K562 (cell line): ENCODE results near the gene GVQW3. TPM values are rescaled to one million over a fixed set of nuclear protein-coding genes. Genes with fewer than 3 reads are reported as not detected.

Experiments used
- CCNT2 ChIP-seq: IDR thresholded peaks from 2 replicates; pipeline ENCODE4 v1.6.1; 2011; ENCODE audit warnings: borderline replicate concordance, low read depth, mild to moderate bottlenecking, moderate library complexity, mixed read lengths, low read length; ENCODE audit not compliant: insufficient read length; ENCODE audit errors: extremely low read depth
- EHMT2 ChIP-seq: fragments of 450-650 bp; IDR thresholded peaks from 2 replicates; pipeline ENCODE4 v1.6.1; 2018; ENCODE audit warnings: antibody characterized with exemption
- FIP1L1 ChIP-seq: fragments of 200-400 bp; formaldehyde crosslinking; IDR thresholded peaks from 2 replicates; pipeline ENCODE4 v1.6.1; 2018; ENCODE audit warnings: mild to moderate bottlenecking, low read depth, low read length; ENCODE audit not compliant: poor library complexity, severe bottlenecking
- MEF2D ChIP-seq: conservative IDR thresholded peaks from 2 replicates; pipeline ENCODE4 v1.6.1; 2016; ENCODE audit warnings: low read depth, missing genetic modification characterization, missing compliant biosample characterization
- MYC ChIP-seq, 2 experiments: fragments of 250-450 bp in 1 of 2; sonication (Bioruptor Pico) in 1 of 2; IDR thresholded peaks; 2 replicates each; pipeline versions ENCODE4 v1.5.1 to v1.6.1; 2012 to 2021; ENCODE audit warnings: low read depth in 2 of 2, borderline replicate concordance in 1 of 2, improper control_type of control experiment in 1 of 2, low read length in 1 of 2, mild to moderate bottlenecking in 1 of 2, moderate library complexity in 1 of 2
- NONO ChIP-seq, 2 experiments: fragments of 200-400 bp in 1 of 2; fragments of 450-650 bp in 1 of 2; formaldehyde crosslinking in 1 of 2; IDR thresholded peaks; 2 replicates each; pipeline ENCODE4 v1.6.1; 2017; ENCODE audit warnings: low read depth in 2 of 2, mild to moderate bottlenecking in 2 of 2, moderate library complexity in 2 of 2, low read length in 1 of 2
- NR3C1 ChIP-seq: sonication (generic); formaldehyde crosslinking; IDR thresholded peaks from 2 replicates; pipeline ENCODE4 v1.8.1; 2022; ENCODE audit warnings: missing genetic modification reagents
- STAT5A ChIP-seq: IDR thresholded peaks from 2 replicates; pipeline ENCODE4 v1.6.1; 2012; ENCODE audit warnings: low read length, inconsistent platforms, borderline replicate concordance
- THRAP3 ChIP-seq: fragments of 450-650 bp; IDR thresholded peaks from 2 replicates; pipeline ENCODE4 v1.6.1; 2016; ENCODE audit warnings: mild to moderate bottlenecking, inconsistent platforms, borderline replicate concordance
- ZNF316 ChIP-seq: fragments of 450-650 bp; IDR thresholded peaks from 2 replicates; pipeline ENCODE4 v1.6.1; 2016
- polyA plus RNA-seq, 8 experiments: library from polyadenylated mRNA; depleted of rRNA in 4 of 8; stranded (reverse) in 5 of 8; unstranded in 3 of 8; fragments of >200 nt; fragmentation: Nextera tagmentation in 2 of 8; fragmentation: Illumina TruSeq in 1 of 8; extraction: Ambion mirVana in 2 of 8; extraction: Trizol in 1 of 8; gene quantifications; 2 replicates each; pipeline versions ENCODE4 v1.2.1 to v1.2.3, GENCODE V29; 2011 to 2014; ENCODE audit warnings: inconsistent platforms in 1 of 8, missing spikeins in 1 of 8
- total RNA-seq, 7 experiments: library from RNA; depleted of rRNA in 6 of 7; stranded (reverse); fragments of >200 nt in 6 of 7; fragmentation: Illumina TruSeq in 2 of 7; extraction: Trizol in 2 of 7; gene quantifications; 2 replicates each; pipeline versions ENCODE4 v1.2.1 to v1.2.3, GENCODE V29; 2011 to 2021; ENCODE audit warnings: low replicate concordance in 1 of 7
- TF ChIP-seq, protein P1 (sequence below): fragments of 450-650 bp; formaldehyde crosslinking; IDR thresholded peaks from 2 replicates; pipeline ENCODE4 v1.4.0; 2022; ENCODE audit warnings: missing genetic modification characterization
- TF ChIP-seq, protein P2 (sequence below), 3 experiments: fragments of 200-800 bp in 1 of 3; sonication (Bioruptor generic) in 1 of 3; sonication (generic) in 1 of 3; formaldehyde crosslinking in 1 of 3; IDR thresholded peaks; 2 replicates each; pipeline versions ENCODE4 v1.6.1 to v1.8.0; 2016 to 2022; ENCODE audit warnings: mild to moderate bottlenecking in 2 of 3, missing compliant biosample characterization in 2 of 3, missing genetic modification characterization in 2 of 3, missing genetic modification reagents in 1 of 3
- TF ChIP-seq, protein P3 (sequence below): sonication (generic); formaldehyde crosslinking; IDR thresholded peaks from 2 replicates; pipeline ENCODE4 v1.8.0; 2022; ENCODE audit warnings: mild to moderate bottlenecking, missing genetic modification reagents, borderline replicate concordance
- TF ChIP-seq, protein P4 (sequence below), 2 experiments: fragments of 450-650 bp; conservative IDR thresholded peaks; 2 replicates each; pipeline ENCODE4 v1.6.1; 2017; ENCODE audit warnings: mild to moderate bottlenecking in 2 of 2, moderate library complexity in 2 of 2
- TF ChIP-seq, protein P5 (sequence below): sonication (generic); formaldehyde crosslinking; IDR thresholded peaks from 2 replicates; pipeline ENCODE4 v1.5.0; 2020; ENCODE audit warnings: missing genetic modification reagents
- TF ChIP-seq, protein P6 (sequence below): fragments of 450-650 bp; IDR thresholded peaks from 2 replicates; pipeline ENCODE4 v1.6.1; 2017; ENCODE audit warnings: antibody characterized with exemption

The GVQW3 gene
- total and polyA plus RNA-seq, 9 of the 15 experiments (the other 6 are each of a cell fraction or from before 2014, with no cell fraction given), result 0.66 to 5.7 (median 2.1) TPM

DNA sequence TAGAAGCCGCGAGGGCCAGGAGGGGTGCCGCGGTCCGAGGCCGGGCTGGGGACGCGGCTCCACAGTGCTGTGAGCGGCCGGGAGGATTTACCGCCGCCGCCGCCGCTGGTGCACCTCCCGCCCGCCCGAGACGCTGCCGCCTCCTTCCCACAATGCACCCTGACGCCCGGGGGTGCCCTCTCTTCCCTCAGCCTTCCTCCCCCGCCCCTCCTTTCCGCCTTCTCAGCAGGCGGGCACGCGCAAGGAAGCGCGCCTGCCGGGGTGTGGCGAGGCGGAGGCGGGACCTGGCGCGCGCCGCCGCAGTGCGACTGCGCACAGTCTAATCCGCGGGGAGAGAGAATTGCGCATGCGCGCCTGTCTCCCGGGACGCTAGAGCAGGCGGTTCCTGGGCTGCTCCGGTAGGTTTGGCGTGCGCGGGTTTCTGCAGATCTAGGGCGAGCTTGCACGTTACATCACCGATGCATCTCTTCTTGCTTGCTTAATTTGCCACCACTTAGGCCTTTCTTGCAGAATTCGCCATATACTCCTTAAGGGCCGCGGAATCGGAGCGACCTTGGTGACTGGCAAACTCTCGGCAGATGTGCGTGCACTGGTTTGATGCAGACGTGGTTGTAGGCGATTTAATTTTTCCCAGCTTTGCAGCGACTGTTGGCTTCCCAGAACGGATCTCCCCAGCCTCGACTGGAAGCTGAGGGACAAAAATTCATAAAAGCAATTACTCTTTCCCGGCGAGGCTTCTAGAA lies at the start of gene GVQW3, which contains the start of gene THAP12 (continued):
- TF ChIP-seq FIP1L1 (peak; percentile 78), STAT5A (no peak), CCNT2 (peak; percentile 77), NR3C1 (CRISPR knock-in tag) (no peak), MEF2D (tag) (no peak), MYC (IDR thresholded peaks at IDR 0.05; ENCODE audit: low read depth, low read length) (peak; percentile 67), MYC (CRISPR knock-in tag; IDR thresholded peaks at IDR 0.05; ENCODE audit: borderline replicate concordance, low read depth) (no peak), EHMT2 (no peak), ZNF316 (no peak), THRAP3 (no peak), NONO (IDR thresholded peaks at IDR 0.05; ENCODE audit: low read depth in 2 of 2, low read length in 1 of 2) (peak in 1 of 2 experiments; percentile 70; a peak in 1 of 4 replicates)
- TF ChIP-seq, protein P1, sequence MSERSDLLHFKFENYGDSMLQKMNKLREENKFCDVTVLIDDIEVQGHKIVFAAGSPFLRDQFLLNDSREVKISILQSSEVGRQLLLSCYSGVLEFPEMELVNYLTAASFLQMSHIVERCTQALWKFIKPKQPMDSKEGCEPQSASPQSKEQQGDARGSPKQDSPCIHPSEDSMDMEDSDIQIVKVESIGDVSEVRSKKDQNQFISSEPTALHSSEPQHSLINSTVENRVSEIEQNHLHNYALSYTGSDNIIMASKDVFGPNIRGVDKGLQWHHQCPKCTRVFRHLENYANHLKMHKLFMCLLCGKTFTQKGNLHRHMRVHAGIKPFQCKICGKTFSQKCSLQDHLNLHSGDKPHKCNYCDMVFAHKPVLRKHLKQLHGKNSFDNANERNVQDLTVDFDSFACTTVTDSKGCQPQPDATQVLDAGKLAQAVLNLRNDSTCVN (CRISPR knock-in tag), result no peak; the same call in 1 of the 2 replicates
- TF ChIP-seq, protein P2, sequence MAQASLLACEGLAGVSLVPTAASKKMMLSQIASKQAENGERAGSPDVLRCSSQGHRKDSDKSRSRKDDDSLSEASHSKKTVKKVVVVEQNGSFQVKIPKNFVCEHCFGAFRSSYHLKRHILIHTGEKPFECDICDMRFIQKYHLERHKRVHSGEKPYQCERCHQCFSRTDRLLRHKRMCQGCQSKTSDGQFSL (CRISPR knock-in tag; IDR thresholded peaks at IDR 0.05), result 0 out of 2 replicates have a peak, but pooled peaks have one; percentile 19
- TF ChIP-seq, protein P2 (tag; IDR thresholded peaks at IDR 0.05), result no peak; a peak in 1 of 4 replicates
- TF ChIP-seq, protein P3, sequence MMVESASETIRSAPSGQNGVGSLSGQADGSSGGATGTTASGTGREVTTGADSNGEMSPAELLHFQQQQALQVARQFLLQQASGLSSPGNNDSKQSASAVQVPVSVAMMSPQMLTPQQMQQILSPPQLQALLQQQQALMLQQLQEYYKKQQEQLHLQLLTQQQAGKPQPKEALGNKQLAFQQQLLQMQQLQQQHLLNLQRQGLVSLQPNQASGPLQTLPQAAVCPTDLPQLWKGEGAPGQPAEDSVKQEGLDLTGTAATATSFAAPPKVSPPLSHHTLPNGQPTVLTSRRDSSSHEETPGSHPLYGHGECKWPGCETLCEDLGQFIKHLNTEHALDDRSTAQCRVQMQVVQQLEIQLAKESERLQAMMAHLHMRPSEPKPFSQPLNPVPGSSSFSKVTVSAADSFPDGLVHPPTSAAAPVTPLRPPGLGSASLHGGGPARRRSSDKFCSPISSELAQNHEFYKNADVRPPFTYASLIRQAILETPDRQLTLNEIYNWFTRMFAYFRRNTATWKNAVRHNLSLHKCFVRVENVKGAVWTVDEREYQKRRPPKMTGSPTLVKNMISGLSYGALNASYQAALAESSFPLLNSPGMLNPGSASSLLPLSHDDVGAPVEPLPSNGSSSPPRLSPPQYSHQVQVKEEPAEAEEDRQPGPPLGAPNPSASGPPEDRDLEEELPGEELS (CRISPR knock-in tag), result no peak
- TF ChIP-seq, protein P4, sequence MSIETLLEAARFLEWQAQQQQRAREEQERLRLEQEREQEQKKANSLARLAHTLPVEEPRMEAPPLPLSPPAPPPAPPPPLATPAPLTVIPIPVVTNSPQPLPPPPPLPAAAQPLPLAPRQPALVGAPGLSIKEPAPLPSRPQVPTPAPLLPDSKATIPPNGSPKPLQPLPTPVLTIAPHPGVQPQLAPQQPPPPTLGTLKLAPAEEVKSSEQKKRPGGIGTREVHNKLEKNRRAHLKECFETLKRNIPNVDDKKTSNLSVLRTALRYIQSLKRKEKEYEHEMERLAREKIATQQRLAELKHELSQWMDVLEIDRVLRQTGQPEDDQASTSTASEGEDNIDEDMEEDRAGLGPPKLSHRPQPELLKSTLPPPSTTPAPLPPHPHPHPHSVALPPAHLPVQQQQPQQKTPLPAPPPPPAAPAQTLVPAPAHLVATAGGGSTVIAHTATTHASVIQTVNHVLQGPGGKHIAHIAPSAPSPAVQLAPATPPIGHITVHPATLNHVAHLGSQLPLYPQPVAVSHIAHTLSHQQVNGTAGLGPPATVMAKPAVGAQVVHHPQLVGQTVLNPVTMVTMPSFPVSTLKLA (conservative IDR thresholded peaks at IDR 0.05), result peak; percentile 56 to 78; a peak in 3 of 4 replicates
- TF ChIP-seq, protein P5, sequence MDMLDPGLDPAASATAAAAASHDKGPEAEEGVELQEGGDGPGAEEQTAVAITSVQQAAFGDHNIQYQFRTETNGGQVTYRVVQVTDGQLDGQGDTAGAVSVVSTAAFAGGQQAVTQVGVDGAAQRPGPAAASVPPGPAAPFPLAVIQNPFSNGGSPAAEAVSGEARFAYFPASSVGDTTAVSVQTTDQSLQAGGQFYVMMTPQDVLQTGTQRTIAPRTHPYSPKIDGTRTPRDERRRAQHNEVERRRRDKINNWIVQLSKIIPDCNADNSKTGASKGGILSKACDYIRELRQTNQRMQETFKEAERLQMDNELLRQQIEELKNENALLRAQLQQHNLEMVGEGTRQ, result no peak
- TF ChIP-seq, protein P6, sequence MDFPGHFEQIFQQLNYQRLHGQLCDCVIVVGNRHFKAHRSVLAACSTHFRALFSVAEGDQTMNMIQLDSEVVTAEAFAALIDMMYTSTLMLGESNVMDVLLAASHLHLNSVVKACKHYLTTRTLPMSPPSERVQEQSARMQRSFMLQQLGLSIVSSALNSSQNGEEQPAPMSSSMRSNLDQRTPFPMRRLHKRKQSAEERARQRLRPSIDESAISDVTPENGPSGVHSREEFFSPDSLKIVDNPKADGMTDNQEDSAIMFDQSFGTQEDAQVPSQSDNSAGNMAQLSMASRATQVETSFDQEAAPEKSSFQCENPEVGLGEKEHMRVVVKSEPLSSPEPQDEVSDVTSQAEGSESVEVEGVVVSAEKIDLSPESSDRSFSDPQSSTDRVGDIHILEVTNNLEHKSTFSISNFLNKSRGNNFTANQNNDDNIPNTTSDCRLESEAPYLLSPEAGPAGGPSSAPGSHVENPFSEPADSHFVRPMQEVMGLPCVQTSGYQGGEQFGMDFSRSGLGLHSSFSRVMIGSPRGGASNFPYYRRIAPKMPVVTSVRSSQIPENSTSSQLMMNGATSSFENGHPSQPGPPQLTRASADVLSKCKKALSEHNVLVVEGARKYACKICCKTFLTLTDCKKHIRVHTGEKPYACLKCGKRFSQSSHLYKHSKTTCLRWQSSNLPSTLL, result no peak
